SK-N-SH treated with all-trans-retinoic acid at 6 μM for 48 hours (cell line): ENCODE results near the gene CHN1.

Source experiments
- ATAC-seq: fragments of 200-7000 bp; cut with Tn5 transposase; 3 replicates; pipeline ENCODE4 v1.9.1; 2020; ENCODE audit warnings: mild to moderate bottlenecking, moderate library complexity
- ARNTL ChIP-seq: fragments of 450-650 bp; formaldehyde crosslinking; IDR thresholded peaks from 2 replicates; pipeline ENCODE4 v1.5.0; 2020; ENCODE audit warnings: low read depth, mild to moderate bottlenecking, moderate library complexity, borderline replicate concordance
- BACH2 ChIP-seq: fragments of 250-450 bp; sonication (Bioruptor Pico); IDR thresholded peaks from 2 replicates; pipeline ENCODE4 v1.9.0; 2021; ENCODE audit warnings: mild to moderate bottlenecking, borderline replicate concordance
- CSDC2 ChIP-seq: fragments of 250-450 bp; sonication (Bioruptor Pico); IDR thresholded peaks from 2 replicates; pipeline ENCODE4 v1.5.0; 2020; ENCODE audit warnings: mild to moderate bottlenecking, moderate library complexity
- ESRRG ChIP-seq: fragments of 250-450 bp; sonication (Bioruptor Pico); IDR thresholded peaks from 2 replicates; pipeline ENCODE4 v1.6.1; 2021; ENCODE audit warnings: mild to moderate bottlenecking
- ISL1 ChIP-seq: fragments of 250-450 bp; sonication (Bioruptor Pico); IDR thresholded peaks from 2 replicates; pipeline ENCODE4 v2.1.2; 2022; ENCODE audit warnings: mild to moderate bottlenecking, moderate library complexity
- OSR1 ChIP-seq: fragments of 250-450 bp; sonication (Bioruptor Pico); IDR thresholded peaks from 2 replicates; pipeline ENCODE4 v1.8.0; 2022; ENCODE audit warnings: moderate library complexity, mild to moderate bottlenecking, inconsistent platforms
- PPARA ChIP-seq: fragments of 250-450 bp; sonication (Bioruptor Pico); IDR thresholded peaks from 2 replicates; pipeline ENCODE4 v1.5.0; 2020; ENCODE audit warnings: mild to moderate bottlenecking, borderline replicate concordance
- RARB ChIP-seq: fragments of 250-450 bp; sonication (Bioruptor Pico); IDR thresholded peaks from 2 replicates; pipeline ENCODE4 v1.8.0; 2021; ENCODE audit warnings: mild to moderate bottlenecking, moderate library complexity
- TCF4 ChIP-seq: fragments of 250-450 bp; sonication (Bioruptor Pico); IDR thresholded peaks from 2 replicates; pipeline ENCODE4 v1.8.0; 2021; ENCODE audit warnings: mild to moderate bottlenecking, moderate library complexity, borderline replicate concordance
- TOX ChIP-seq: fragments of 250-450 bp; sonication (Bioruptor Pico); IDR thresholded peaks from 2 replicates; pipeline ENCODE4 v1.8.0; 2021; ENCODE audit warnings: mild to moderate bottlenecking, moderate library complexity, borderline replicate concordance
- ZC3H10 ChIP-seq: fragments of 250-450 bp; sonication (Bioruptor Pico); IDR thresholded peaks from 2 replicates; pipeline ENCODE4 v1.5.1; 2021; ENCODE audit warnings: mild to moderate bottlenecking, moderate library complexity
- ZFP30 ChIP-seq: fragments of 450-650 bp; formaldehyde crosslinking; IDR thresholded peaks from 2 replicates; pipeline ENCODE4 v1.5.0; 2022; ENCODE audit warnings: mild to moderate bottlenecking, moderate library complexity
- ZNF565 ChIP-seq: fragments of 450-650 bp; formaldehyde crosslinking; conservative IDR thresholded peaks from 2 replicates; pipeline ENCODE4 v1.5.0; 2020; ENCODE audit warnings: low read depth, mild to moderate bottlenecking, moderate library complexity
- ZNF8 ChIP-seq: fragments of 450-650 bp; formaldehyde crosslinking; IDR thresholded peaks from 2 replicates; pipeline ENCODE4 v1.5.0; 2020; ENCODE audit warnings: mild to moderate bottlenecking, moderate library complexity
- TF ChIP-seq, protein P1 (sequence below): fragments of 250-450 bp; sonication (Bioruptor Pico); IDR thresholded peaks from 2 replicates; pipeline ENCODE4 v1.5.0; 2020; ENCODE audit warnings: mild to moderate bottlenecking, moderate library complexity
- TF ChIP-seq, protein P2 (sequence below): fragments of 250-450 bp; sonication (Bioruptor Pico); IDR thresholded peaks from 2 replicates; pipeline ENCODE4 v1.5.1; 2021; ENCODE audit warnings: mild to moderate bottlenecking, moderate library complexity
- TF ChIP-seq, protein P3 (sequence below): fragments of 250-450 bp; sonication (Bioruptor Pico); IDR thresholded peaks from 2 replicates; pipeline ENCODE4 v1.5.1; 2020; ENCODE audit warnings: low read depth, mild to moderate bottlenecking, moderate library complexity
- TF ChIP-seq, protein P4 (sequence below): fragments of 250-450 bp; sonication (Bioruptor Pico); IDR thresholded peaks from 2 replicates; pipeline ENCODE4 v1.8.0; 2020; ENCODE audit warnings: mild to moderate bottlenecking, moderate library complexity, borderline replicate concordance
- TF ChIP-seq, protein P5 (sequence below): fragments of 250-450 bp; sonication (Bioruptor Pico); IDR thresholded peaks from 2 replicates; pipeline ENCODE4 v1.8.0; 2021; ENCODE audit warnings: low read depth, mild to moderate bottlenecking, moderate library complexity, borderline replicate concordance

Gene CHN1

DNA sequence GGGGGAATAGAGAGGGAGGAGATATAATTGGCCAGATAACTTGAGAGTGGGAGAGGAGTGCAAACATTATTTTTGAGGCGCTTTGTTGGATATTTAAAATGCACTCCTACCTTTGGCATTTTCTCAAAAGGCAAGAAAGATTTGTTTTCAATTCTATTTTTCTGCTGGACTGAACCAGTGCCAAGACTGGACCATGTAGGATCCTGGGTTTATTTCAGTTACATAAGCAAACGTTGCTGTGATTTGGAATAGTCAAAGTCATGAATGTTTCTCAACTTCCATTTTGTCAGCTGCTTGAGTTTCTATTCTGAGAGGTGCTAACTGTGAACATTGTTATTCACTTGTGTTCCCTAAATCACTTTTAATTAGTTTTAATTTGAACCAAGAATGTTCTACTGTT is 232.0 kb downstream of the CHN1 start:
- ATAC-seq: no peak
- no peak for TF ChIP-seq TOX (CRISPR knock-in tag)
- TF ChIP-seq, protein P1, sequence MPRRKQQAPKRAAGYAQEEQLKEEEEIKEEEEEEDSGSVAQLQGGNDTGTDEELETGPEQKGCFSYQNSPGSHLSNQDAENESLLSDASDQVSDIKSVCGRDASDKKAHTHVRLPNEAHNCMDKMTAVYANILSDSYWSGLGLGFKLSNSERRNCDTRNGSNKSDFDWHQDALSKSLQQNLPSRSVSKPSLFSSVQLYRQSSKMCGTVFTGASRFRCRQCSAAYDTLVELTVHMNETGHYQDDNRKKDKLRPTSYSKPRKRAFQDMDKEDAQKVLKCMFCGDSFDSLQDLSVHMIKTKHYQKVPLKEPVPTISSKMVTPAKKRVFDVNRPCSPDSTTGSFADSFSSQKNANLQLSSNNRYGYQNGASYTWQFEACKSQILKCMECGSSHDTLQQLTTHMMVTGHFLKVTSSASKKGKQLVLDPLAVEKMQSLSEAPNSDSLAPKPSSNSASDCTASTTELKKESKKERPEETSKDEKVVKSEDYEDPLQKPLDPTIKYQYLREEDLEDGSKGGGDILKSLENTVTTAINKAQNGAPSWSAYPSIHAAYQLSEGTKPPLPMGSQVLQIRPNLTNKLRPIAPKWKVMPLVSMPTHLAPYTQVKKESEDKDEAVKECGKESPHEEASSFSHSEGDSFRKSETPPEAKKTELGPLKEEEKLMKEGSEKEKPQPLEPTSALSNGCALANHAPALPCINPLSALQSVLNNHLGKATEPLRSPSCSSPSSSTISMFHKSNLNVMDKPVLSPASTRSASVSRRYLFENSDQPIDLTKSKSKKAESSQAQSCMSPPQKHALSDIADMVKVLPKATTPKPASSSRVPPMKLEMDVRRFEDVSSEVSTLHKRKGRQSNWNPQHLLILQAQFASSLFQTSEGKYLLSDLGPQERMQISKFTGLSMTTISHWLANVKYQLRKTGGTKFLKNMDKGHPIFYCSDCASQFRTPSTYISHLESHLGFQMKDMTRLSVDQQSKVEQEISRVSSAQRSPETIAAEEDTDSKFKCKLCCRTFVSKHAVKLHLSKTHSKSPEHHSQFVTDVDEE (CRISPR knock-in tag): no peak
- TF ChIP-seq ZFP30 (CRISPR knock-in tag): no peak
- TF ChIP-seq ARNTL (CRISPR knock-in tag): no peak
- no peak for TF ChIP-seq BACH2 (CRISPR knock-in tag)
- TF ChIP-seq ZNF565 (CRISPR knock-in tag): no peak
- TF ChIP-seq ISL1: no peak
- TF ChIP-seq ZC3H10: no peak
- TF ChIP-seq, protein P2, sequence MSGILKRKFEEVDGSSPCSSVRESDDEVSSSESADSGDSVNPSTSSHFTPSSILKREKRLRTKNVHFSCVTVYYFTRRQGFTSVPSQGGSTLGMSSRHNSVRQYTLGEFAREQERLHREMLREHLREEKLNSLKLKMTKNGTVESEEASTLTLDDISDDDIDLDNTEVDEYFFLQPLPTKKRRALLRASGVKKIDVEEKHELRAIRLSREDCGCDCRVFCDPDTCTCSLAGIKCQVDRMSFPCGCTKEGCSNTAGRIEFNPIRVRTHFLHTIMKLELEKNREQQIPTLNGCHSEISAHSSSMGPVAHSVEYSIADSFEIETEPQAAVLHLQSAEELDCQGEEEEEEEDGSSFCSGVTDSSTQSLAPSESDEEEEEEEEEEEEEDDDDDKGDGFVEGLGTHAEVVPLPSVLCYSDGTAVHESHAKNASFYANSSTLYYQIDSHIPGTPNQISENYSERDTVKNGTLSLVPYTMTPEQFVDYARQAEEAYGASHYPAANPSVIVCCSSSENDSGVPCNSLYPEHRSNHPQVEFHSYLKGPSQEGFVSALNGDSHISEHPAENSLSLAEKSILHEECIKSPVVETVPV (CRISPR knock-in tag): no peak
- no peak for TF ChIP-seq TCF4 (CRISPR knock-in tag)
- TF ChIP-seq ZNF8 (CRISPR knock-in tag): no peak
- TF ChIP-seq PPARA (CRISPR knock-in tag): no peak
- TF ChIP-seq, protein P3, sequence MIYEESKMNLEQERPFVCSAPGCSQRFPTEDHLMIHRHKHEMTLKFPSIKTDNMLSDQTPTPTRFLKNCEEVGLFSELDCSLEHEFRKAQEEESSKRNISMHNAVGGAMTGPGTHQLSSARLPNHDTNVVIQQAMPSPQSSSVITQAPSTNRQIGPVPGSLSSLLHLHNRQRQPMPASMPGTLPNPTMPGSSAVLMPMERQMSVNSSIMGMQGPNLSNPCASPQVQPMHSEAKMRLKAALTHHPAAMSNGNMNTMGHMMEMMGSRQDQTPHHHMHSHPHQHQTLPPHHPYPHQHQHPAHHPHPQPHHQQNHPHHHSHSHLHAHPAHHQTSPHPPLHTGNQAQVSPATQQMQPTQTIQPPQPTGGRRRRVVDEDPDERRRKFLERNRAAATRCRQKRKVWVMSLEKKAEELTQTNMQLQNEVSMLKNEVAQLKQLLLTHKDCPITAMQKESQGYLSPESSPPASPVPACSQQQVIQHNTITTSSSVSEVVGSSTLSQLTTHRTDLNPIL (CRISPR knock-in tag): no peak
- TF ChIP-seq RARB (CRISPR knock-in tag): no peak
- TF ChIP-seq ESRRG: no peak
- no peak for TF ChIP-seq CSDC2 (CRISPR knock-in tag)

DNA sequence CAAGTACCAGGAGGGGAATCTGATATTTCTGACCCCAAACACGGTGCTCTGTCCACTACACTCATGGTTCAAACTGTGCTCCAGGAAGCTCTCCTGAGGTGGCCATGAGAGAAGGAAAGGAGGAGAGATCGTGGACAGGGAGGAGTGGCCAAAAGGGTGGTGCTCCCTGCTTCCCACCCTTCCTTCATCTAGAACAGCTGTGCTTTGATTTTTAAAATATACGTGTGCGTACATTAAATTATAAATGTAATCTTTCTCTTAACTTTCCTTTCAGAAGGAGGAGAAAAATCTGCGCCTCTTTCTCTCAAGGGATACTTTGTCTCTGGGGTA is 232.7 kb downstream of the CHN1 start:
- no peak for TF ChIP-seq ESRRG
- TF ChIP-seq, protein P1 (CRISPR knock-in tag): no peak
- TF ChIP-seq, protein P2 (CRISPR knock-in tag): no peak
- TF ChIP-seq TCF4 (CRISPR knock-in tag): no peak
- TF ChIP-seq, protein P4, sequence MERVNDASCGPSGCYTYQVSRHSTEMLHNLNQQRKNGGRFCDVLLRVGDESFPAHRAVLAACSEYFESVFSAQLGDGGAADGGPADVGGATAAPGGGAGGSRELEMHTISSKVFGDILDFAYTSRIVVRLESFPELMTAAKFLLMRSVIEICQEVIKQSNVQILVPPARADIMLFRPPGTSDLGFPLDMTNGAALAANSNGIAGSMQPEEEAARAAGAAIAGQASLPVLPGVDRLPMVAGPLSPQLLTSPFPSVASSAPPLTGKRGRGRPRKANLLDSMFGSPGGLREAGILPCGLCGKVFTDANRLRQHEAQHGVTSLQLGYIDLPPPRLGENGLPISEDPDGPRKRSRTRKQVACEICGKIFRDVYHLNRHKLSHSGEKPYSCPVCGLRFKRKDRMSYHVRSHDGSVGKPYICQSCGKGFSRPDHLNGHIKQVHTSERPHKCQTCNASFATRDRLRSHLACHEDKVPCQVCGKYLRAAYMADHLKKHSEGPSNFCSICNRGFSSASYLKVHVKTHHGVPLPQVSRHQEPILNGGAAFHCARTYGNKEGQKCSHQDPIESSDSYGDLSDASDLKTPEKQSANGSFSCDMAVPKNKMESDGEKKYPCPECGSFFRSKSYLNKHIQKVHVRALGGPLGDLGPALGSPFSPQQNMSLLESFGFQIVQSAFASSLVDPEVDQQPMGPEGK (CRISPR knock-in tag): no peak
- no peak for TF ChIP-seq RARB (CRISPR knock-in tag)
- TF ChIP-seq PPARA (CRISPR knock-in tag): no peak
- TF ChIP-seq TOX (CRISPR knock-in tag): no peak
- TF ChIP-seq ZNF565 (CRISPR knock-in tag): no peak
- TF ChIP-seq OSR1 (CRISPR knock-in tag): no peak
- TF ChIP-seq ZNF8 (CRISPR knock-in tag): no peak
- TF ChIP-seq, protein P3 (CRISPR knock-in tag): no peak
- no peak for TF ChIP-seq ZC3H10
- TF ChIP-seq ZFP30 (CRISPR knock-in tag): no peak
- TF ChIP-seq, protein P5, sequence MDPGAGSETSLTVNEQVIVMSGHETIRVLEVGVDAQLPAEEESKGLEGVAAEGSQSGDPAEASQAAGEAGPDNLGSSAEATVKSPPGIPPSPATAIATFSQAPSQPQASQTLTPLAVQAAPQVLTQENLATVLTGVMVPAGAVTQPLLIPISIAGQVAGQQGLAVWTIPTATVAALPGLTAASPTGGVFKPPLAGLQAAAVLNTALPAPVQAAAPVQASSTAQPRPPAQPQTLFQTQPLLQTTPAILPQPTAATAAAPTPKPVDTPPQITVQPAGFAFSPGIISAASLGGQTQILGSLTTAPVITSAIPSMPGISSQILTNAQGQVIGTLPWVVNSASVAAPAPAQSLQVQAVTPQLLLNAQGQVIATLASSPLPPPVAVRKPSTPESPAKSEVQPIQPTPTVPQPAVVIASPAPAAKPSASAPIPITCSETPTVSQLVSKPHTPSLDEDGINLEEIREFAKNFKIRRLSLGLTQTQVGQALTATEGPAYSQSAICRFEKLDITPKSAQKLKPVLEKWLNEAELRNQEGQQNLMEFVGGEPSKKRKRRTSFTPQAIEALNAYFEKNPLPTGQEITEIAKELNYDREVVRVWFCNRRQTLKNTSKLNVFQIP (CRISPR knock-in tag): no peak
- TF ChIP-seq ARNTL (CRISPR knock-in tag): no peak
- TF ChIP-seq CSDC2 (CRISPR knock-in tag): no peak
- TF ChIP-seq, all 23 proteins: peak for 0
- no peak for ATAC-seq
